SJCRH30 (cell line): ENCODE data around the gene ADGRF5. TPM values are rescaled to one million over a fixed set of nuclear protein-coding genes. Genes with fewer than 3 reads are reported as not detected.

Source experiments
- DNase-seq, 2 experiments: peaks; one replicate each; pipeline ENCODE4 v3.0.0-alpha.2; 2015 to 2020
- H3K27ac ChIP-seq: fragments of 250-450 bp; sonication (Bioruptor Pico); 2 replicates; pipeline ENCODE4 v1.5.1; 2020; ENCODE audit warnings: mild to moderate bottlenecking, moderate library complexity
- H3K27me3 ChIP-seq: fragments of 250-450 bp; sonication (Bioruptor Pico); 2 replicates; pipeline ENCODE4 v1.5.1; 2020; ENCODE audit warnings: mild to moderate bottlenecking, moderate library complexity
- H3K36me3 ChIP-seq: fragments of 250-450 bp; sonication (Bioruptor Pico); 2 replicates; pipeline ENCODE4 v1.5.1; 2020; ENCODE audit warnings: mild to moderate bottlenecking, moderate library complexity
- H3K4me1 ChIP-seq: fragments of 250-450 bp; sonication (Bioruptor Pico); 2 replicates; pipeline ENCODE4 v1.5.1; 2020; ENCODE audit warnings: mild to moderate bottlenecking, moderate library complexity
- H3K4me3 ChIP-seq: fragments of 250-450 bp; sonication (Bioruptor Pico); 2 replicates; pipeline ENCODE4 v1.5.1; 2020; ENCODE audit warnings: mild to moderate bottlenecking, moderate library complexity
- H3K9me3 ChIP-seq: fragments of 250-450 bp; sonication (Bioruptor Pico); replicated peaks from 2 replicates; pipeline ENCODE4 v1.5.1; 2020; ENCODE audit warnings: mild to moderate bottlenecking, moderate library complexity
- total RNA-seq: library from RNA; depleted of rRNA; stranded (reverse); fragments of >200 nt; shearing (Covaris generic); gene quantifications from 2 replicates; pipeline ENCODE4 v1.2.3, GENCODE V29; 2014; rRNA removed

Gene ADGRF5, protein sequence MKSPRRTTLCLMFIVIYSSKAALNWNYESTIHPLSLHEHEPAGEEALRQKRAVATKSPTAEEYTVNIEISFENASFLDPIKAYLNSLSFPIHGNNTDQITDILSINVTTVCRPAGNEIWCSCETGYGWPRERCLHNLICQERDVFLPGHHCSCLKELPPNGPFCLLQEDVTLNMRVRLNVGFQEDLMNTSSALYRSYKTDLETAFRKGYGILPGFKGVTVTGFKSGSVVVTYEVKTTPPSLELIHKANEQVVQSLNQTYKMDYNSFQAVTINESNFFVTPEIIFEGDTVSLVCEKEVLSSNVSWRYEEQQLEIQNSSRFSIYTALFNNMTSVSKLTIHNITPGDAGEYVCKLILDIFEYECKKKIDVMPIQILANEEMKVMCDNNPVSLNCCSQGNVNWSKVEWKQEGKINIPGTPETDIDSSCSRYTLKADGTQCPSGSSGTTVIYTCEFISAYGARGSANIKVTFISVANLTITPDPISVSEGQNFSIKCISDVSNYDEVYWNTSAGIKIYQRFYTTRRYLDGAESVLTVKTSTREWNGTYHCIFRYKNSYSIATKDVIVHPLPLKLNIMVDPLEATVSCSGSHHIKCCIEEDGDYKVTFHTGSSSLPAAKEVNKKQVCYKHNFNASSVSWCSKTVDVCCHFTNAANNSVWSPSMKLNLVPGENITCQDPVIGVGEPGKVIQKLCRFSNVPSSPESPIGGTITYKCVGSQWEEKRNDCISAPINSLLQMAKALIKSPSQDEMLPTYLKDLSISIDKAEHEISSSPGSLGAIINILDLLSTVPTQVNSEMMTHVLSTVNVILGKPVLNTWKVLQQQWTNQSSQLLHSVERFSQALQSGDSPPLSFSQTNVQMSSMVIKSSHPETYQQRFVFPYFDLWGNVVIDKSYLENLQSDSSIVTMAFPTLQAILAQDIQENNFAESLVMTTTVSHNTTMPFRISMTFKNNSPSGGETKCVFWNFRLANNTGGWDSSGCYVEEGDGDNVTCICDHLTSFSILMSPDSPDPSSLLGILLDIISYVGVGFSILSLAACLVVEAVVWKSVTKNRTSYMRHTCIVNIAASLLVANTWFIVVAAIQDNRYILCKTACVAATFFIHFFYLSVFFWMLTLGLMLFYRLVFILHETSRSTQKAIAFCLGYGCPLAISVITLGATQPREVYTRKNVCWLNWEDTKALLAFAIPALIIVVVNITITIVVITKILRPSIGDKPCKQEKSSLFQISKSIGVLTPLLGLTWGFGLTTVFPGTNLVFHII (N-terminal part only)
- total RNA-seq = 0.30 and 0.35 TPM in 2 replicates

DNA sequence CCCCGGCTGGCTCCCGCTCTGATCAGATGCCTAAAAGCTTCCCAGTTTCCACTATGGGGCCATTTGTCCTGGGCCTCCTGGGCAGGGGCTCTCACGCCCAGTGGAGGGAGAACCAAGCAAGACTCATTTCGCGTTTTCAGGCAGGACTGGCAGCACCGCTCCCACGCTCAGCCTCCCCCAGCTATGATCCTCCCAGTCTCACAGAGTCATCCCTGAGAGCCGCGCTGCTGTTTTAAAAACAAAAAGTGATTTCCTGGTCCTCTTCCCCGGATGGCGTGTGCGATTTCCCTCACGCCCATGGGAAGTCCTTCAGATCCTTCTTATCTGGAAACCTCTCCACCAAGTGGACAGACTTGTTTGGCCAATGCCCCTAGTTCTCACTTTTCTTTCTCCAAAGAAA, at the start of gene ADGRF5:
Gene ADGRF5 (minus strand): TSS at position 208 of the 400 bp plus-strand sequence. CDS start 15,176 bp downstream, outside the sequence.
- Histone ChIP-seq H3K4me1 (peaks cover 6% of the 10 kb centered on the region; the same call in 1 of the 2 replicates), H3K27me3 (no peaks in the 10 kb centered on the region), H3K27ac (no peak within 1 kb of the TSS), H3K9me3 (no peaks in the 10 kb centered on the region), H3K4me3 (no peak within 1 kb of the TSS), H3K36me3 (no peaks in the 10 kb centered on the region)
- DNase-seq = no peak

DNA sequence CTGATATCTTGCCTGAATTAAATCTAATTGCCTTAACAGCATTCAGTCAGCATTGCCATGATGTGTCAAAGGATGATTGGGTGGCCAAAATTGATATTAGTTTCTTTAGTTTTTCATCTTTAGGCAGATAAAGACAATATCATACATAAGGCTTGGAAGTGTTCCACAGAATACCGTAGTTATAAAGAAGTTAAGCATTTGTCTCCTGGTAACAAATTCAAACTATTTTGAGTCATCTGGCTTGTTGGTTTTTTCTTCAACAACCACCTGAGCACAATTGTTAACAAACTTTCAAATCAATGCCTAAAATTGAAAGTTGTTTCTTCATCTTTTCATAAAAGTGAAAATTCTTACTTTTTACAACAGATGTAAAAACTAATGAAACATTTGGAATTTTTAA, 47.5 kb upstream of the ADGRF5 start:
- Histone ChIP-seq H3K4me1 (no peaks in the 10 kb centered on the region), H3K4me3 (no peak overlapping the region), H3K36me3 (no peaks in the 10 kb centered on the region), H3K9me3 (no peaks in the 10 kb centered on the region; the same call in 1 of the 2 replicates), H3K27ac (no peak overlapping the region), H3K27me3 (no peaks in the 10 kb centered on the region)
- DNase-seq = no peak

DNA sequence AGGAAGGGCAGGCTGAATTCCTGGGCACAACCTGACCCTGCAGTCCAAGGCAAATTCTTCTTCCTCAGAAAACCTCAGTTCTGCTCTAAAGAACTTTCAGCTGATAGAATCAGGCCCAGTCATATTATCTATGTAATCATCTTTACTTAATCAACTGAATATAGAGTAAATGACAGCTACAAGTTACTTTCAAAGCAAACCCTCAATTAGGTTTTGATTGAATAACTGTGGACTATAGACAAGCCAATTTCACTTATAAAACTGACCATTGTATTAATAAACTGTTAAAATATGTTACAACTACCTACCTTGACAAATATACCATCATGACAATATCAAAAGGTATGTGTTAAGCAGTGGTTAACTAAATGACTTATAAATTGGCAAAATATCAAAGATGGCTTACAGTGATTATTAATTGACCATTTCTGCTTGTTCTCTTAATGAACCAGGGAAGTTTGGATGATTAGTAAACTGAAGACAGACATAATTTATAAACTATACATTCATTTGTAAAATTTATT, 46.1 kb upstream of the ADGRF5 start:
- Histone ChIP-seq H3K4me1 (no peaks in the 10 kb centered on the region), H3K27ac (no peak overlapping the region), H3K36me3 (no peaks in the 10 kb centered on the region), H3K9me3 (no peaks in the 10 kb centered on the region; the same call in 1 of the 2 replicates), H3K27me3 (no peaks in the 10 kb centered on the region), H3K4me3 (no peak overlapping the region)
- DNase-seq = no peak

DNA sequence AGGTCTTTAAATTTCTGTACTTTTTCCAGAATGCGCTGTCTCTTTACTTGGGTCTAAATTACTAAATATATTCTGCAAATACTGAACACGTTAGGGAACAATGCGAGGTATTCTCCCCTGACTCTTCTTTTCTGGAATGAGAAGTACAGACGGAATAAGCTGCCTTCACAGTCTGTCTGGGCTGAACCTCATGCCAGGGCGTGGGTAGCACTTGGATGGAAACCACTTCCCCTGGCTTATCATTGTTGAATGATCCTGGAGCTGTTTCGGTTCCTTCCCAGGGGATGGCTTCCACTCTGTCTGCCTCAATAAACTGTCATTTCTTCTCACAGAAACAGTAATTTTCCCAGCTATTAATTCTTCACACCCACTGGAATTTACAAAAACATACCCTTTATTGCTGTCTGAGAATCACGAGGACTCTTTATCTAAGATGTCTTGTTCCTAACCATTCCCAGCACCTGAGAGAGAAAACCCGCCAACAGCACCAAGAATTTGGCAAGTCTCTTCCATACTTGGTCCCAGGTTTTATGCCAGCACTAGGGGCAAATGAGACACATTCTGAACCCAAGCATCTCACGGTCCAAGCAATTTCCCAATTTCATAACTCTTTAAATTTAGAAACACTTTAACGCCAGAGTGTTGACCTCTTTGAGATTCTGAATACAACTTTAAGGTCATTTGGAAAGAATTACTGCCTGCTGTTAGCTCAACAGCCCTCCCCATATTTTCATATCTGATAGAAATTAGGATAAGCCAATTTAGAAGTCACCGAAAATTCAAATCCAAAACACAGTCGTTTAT, 43.2 kb upstream of the ADGRF5 start:
- Histone ChIP-seq H3K9me3 (no peaks in the 10 kb centered on the region), H3K27ac (no peak overlapping the region), H3K4me1 (no peaks in the 10 kb centered on the region), H3K36me3 (no peaks in the 10 kb centered on the region), H3K4me3 (no peak overlapping the region), H3K27me3 (no peaks in the 10 kb centered on the region)
- DNase-seq = no peak

DNA sequence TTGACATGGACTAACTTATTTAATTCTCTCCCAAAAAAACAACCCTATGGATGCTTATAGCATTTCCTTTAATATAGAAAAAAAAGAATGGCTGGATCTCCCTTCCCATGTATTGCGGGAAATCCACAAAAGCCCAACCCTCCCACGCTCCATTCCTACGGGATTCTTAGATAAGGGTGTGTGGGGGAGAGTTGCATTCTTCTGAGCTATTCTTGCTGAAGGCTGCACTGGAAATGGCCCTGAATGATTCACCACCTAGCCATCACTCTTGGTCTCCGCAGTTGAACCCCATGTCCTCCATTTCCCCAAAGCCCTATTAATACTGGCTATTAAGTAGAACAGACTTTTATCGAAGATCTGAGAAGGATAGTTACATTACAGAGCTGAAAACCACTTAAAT, 41.9 kb upstream of the ADGRF5 start:
- Histone ChIP-seq H3K27ac (no peak overlapping the region), H3K4me1 (no peaks in the 10 kb centered on the region), H3K4me3 (no peak overlapping the region), H3K27me3 (no peaks in the 10 kb centered on the region), H3K9me3 (no peaks in the 10 kb centered on the region), H3K36me3 (no peaks in the 10 kb centered on the region)
- DNase-seq = no peak

DNA sequence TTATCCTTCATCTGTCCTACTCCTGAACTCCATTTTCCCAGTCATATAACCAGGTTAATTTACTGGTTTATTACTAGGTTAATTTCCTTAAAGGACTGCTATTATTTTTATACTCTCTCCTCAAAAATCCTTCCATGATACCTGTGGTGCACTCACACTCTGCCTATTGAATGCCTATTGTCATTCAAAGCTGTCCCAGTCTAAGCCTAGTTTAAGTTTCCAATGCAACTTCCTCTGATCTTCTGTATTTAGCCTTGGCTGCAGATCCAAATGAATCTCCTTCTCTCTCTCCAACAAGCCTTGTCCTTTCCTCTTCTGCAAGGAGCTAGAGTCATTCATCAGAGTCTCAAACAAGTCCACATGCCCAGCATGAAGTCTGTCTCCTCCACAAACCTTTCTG, 41.3 kb upstream of the ADGRF5 start:
- Histone ChIP-seq H3K27me3 (no peaks in the 10 kb centered on the region), H3K36me3 (no peaks in the 10 kb centered on the region), H3K4me1 (no peaks in the 10 kb centered on the region), H3K27ac (no peak overlapping the region), H3K9me3 (no peaks in the 10 kb centered on the region), H3K4me3 (no peak overlapping the region)
- no peak for DNase-seq

DNA sequence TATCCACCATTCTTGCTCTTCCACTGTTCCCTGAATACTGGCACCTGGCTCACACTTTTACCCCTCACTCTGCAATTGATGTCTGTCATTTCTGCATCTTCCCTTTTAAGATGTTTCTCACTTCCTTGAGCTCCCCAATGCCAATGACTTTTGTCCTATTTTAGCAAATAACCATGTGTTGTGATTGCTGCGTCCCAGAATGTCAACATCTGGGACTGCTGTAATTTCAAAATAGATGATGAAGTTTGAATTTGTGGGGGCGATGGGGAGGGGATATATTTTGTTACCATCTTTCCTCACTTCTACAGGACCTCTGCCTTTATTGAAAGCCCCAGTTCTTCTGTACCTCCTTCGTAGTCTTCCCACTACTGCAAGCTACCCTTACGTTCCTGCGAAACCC, 40.0 kb upstream of the ADGRF5 start:
- H3K36me3 ChIP-seq = no peaks in the 10 kb centered on the region
- H3K27ac ChIP-seq = no peak overlapping the region
- no peaks in the 10 kb centered on the region for H3K9me3 ChIP-seq
- no peak for DNase-seq
- H3K27me3 ChIP-seq = no peaks in the 10 kb centered on the region
- H3K4me1 ChIP-seq = no peaks in the 10 kb centered on the region
- H3K4me3 ChIP-seq = no peak overlapping the region

DNA sequence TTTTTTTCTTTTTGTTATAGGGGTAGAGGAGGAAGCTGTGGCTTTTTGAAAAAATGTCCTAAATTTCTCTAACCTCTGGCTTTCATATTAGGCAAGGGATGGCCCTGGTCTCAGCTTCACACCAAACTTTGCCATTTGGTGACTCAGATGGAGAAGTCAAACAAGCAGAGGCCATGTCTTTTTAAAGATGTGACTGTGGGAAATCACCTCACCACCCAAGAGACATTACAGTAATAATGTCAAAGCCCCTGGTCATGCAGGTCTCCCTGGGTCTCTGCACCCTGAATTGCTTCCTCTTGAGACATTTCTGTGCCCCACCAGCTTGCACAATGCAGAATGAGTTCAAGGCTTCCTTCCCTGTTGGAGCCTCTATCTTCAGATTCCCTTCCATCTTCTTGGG, 39.5 kb upstream of the ADGRF5 start:
- H3K27ac ChIP-seq = no peak overlapping the region
- no peaks in the 10 kb centered on the region for H3K9me3 ChIP-seq
- no peak for DNase-seq
- no peaks in the 10 kb centered on the region for H3K27me3 ChIP-seq
- no peak overlapping the region for H3K4me3 ChIP-seq
- H3K4me1 ChIP-seq = no peaks in the 10 kb centered on the region
- no peaks in the 10 kb centered on the region for H3K36me3 ChIP-seq

DNA sequence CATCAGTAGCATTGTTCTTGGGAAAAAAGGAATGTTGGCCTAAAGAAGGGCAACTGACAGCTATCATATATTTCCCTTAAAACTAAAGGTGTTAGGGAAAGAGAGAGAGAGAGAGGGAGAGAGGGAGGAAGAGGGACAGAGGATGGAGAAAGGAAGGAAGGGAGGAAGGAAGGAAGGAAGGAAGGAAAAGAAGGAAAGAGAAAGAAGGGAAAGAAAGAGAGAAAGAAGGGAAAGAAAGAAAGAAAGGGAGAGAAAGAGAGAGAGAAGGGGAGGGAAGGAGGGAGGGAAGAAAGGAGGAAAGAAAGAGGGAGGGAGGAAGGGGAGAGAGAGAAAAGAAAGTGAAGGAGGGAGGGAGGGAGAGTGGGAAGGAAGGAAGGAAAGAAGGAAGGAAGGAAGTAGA, 37.7 kb upstream of the ADGRF5 start:
- Histone ChIP-seq H3K9me3 (no peaks in the 10 kb centered on the region), H3K4me1 (peaks cover 14% of the 10 kb centered on the region), H3K4me3 (no peak overlapping the region), H3K27me3 (no peaks in the 10 kb centered on the region), H3K36me3 (no peaks in the 10 kb centered on the region), H3K27ac (no peak overlapping the region)
- no peak for DNase-seq

DNA sequence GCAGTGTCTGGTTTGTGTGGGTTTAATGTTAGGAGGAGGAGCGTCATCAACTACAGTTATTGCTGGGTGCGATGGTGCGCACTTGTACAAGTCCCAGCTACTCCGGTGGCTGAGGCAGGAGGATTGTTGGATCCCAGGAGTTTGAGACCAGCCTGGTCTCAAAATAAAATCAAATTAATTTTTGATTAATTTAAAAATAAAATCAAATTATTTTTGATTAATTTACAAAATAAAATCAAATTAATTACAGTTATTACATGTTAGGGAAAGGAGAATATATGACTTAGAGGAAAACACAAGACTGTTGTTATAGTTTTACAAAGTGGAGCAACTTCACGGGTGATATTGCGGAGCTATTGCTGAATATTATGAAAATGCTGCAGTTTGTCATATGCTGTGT, 34.7 kb upstream of the ADGRF5 start:
- no peaks in the 10 kb centered on the region for H3K27me3 ChIP-seq
- H3K27ac ChIP-seq = no peak overlapping the region
- no peak overlapping the region for H3K4me3 ChIP-seq
- no peaks in the 10 kb centered on the region for H3K9me3 ChIP-seq
- no peaks in the 10 kb centered on the region for H3K36me3 ChIP-seq
- H3K4me1 ChIP-seq = peaks cover 20% of the 10 kb centered on the region
- no peak for DNase-seq

DNA sequence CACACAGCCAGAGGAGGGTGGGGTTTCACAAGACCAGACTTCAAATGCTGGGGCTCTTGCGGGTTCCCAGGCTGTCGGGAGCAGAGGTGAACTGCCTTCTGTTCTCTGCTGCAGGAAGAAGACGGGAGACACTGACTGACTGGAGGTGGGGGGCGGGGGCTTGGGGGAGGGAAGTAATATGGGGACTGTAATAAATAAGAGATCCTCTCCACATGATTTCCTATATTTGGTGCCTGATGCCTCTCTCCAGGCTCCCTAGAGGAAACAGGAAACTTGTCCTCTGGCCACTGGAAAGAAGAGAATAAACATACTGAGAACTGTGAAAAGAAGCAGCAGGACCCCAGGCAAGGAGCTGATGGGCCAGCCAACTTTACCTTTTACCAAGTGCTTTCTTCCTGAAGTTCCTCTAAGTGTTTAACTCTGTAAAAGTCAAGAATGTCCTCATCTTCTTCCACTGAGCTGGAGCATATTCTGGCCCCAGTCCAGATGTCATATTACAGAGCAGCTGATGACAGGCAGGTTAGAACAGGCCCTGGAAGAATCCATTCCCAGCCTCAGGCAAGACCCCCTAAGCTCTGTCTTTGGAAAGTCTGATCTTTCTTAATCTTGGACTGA, 33.2 kb upstream of the ADGRF5 start:
- Histone ChIP-seq H3K4me3 (no peak overlapping the region), H3K27me3 (no peaks in the 10 kb centered on the region), H3K4me1 (peaks cover 20% of the 10 kb centered on the region), H3K36me3 (no peaks in the 10 kb centered on the region), H3K9me3 (no peaks in the 10 kb centered on the region), H3K27ac (no peak overlapping the region)
- DNase-seq = peak; percentile 72 to 87

DNA sequence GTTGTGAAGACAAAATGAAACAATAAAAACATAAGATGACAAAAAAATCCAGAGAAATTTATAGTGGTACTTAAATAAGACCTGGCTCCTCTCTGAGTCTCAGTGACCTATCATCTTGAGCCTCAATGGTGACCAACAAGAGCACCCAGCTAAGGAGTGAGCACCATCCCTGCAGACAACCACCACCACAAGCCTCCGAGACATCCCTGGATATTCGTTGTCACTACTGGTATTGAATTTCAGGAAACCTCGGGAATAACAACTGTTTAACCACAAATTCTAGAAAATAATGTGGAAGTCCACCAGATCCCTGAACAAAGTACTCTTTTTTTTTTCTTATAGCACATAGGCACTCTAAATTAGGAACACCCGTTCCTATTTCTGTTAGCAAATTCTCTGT, 32.2 kb upstream of the ADGRF5 start:
- Histone ChIP-seq H3K27me3 (no peaks in the 10 kb centered on the region), H3K36me3 (no peaks in the 10 kb centered on the region), H3K9me3 (no peaks in the 10 kb centered on the region), H3K27ac (no peak overlapping the region), H3K4me3 (no peak overlapping the region), H3K4me1 (peaks cover 20% of the 10 kb centered on the region)
- DNase-seq = peak; percentile 9 to 41

DNA sequence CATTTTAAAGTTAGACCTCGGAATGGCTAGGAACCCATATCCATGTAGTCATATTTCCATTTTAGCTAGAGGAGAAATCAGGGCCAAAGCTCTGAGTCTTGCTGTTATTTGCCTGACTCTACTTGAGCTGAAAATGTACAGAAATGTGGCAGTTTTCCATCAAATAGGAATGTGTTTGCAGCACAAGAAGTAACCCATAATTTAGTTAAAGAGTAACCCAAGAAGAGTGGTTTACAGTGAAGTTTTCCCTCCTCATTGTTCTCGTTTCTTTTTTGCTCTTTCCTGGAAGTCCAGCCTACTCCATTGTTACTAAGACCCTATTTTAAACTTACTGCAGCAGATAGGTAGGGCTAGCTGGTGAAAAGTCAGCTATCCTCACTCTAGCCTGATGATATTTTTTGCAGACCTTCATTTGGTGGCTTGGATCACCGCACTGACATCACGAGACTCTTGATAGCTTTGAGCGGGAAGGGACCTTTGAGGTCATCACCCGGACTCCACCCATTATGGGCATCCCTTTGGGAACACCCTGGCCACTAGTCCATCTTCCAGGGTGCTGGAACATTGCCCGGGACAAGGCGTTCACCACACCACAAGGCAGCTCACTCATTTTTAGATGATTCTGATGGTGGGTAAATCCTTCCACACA, 28.0 kb upstream of the ADGRF5 start:
- Histone ChIP-seq H3K9me3 (no peaks in the 10 kb centered on the region), H3K36me3 (no peaks in the 10 kb centered on the region), H3K27me3 (no peaks in the 10 kb centered on the region), H3K4me3 (no peak overlapping the region), H3K4me1 (peaks cover 9% of the 10 kb centered on the region), H3K27ac (no peak overlapping the region)
- DNase-seq = no peak
